ENCODE data around the gene RNF213. TPM values are rescaled to one million over a fixed set of nuclear protein-coding genes. Genes with fewer than 3 reads are reported as not detected.

Gene RNF213
- total RNA-seq, 1 experiment from 2014 or later: 61.4 TPM

GRCh38 chr17:80352991-80353665, 92.5 kb downstream of the RNF213 start:
- H3K27ac Mint-ChIP-seq (ENCODE audit: unreplicated experiment): no peak overlapping the region
- no peaks in the 10 kb centered on the region for H3K27me3 Mint-ChIP-seq (ENCODE audit: insufficient read depth, unreplicated experiment)
- POLR2A ChIA-PET: no interaction called here
- no peaks in the 10 kb centered on the region for H3K9me3 Mint-ChIP-seq (ENCODE audit: unreplicated experiment)
- Histone ChIP-seq H3K4me3 (ENCODE audit: low read depth, low read length) (no peak overlapping the region), H3K27me3 (replicated peaks; ENCODE audit: control insufficient read depth, insufficient read depth, low read length) (no peaks in the 10 kb centered on the region), H3K9me3 (no peaks in the 10 kb centered on the region), H3K36me3 (ENCODE audit: control insufficient read depth, insufficient read depth, low read length) (no peaks in the 10 kb centered on the region), H3K4me1 (no peaks in the 10 kb centered on the region)
- no peaks in the 10 kb centered on the region for H3K4me1 Mint-ChIP-seq (ENCODE audit: low read depth, unreplicated experiment)
- no peak for DNase-seq
- no peak overlapping the region for H3K4me3 Mint-ChIP-seq (ENCODE audit: unreplicated experiment)
- CTCF ChIA-PET: interaction anchor here (0.6 kb wide), 1 partner anchor 69 kb away, joined by 3 read pairs; no protein-coding TSS in a partner anchor
- intact Hi-C loops (cut with micrococcal nuclease; ENCODE audit: unreplicated experiment): no loop called here
- TF ChIP-seq CTCF (IDR thresholded peaks at IDR 0.05; ENCODE audit: insufficient read depth in 1 of 2, low read depth in 1 of 2, low read length in 1 of 2, severe bottlenecking in 1 of 2, unreplicated experiment in 1 of 2): no peak
- BruUV-seq (replicated peaks): no TSS peak
- peaks cover 35% of the 10 kb centered on the region for H3K36me3 Mint-ChIP-seq (ENCODE audit: insufficient read depth, unreplicated experiment)

GRCh38 chr17:80353718-80354275, 93.1 kb downstream of the RNF213 start:
- Histone ChIP-seq H3K9me3 (no peaks in the 10 kb centered on the region), H3K4me1 (no peaks in the 10 kb centered on the region), H3K36me3 (ENCODE audit: control insufficient read depth, insufficient read depth, low read length) (no peaks in the 10 kb centered on the region), H3K4me3 (ENCODE audit: low read depth, low read length) (no peak overlapping the region), H3K27me3 (replicated peaks; ENCODE audit: control insufficient read depth, insufficient read depth, low read length) (no peaks in the 10 kb centered on the region)
- no peak for TF ChIP-seq CTCF (IDR thresholded peaks at IDR 0.05; ENCODE audit: insufficient read depth in 1 of 2, low read depth in 1 of 2, low read length in 1 of 2, severe bottlenecking in 1 of 2, unreplicated experiment in 1 of 2)
- Mint-ChIP-seq H3K27ac (ENCODE audit: unreplicated experiment) (no peak overlapping the region), H3K9me3 (ENCODE audit: unreplicated experiment) (no peaks in the 10 kb centered on the region), H3K4me3 (ENCODE audit: unreplicated experiment) (no peak overlapping the region), H3K4me1 (ENCODE audit: low read depth, unreplicated experiment) (no peaks in the 10 kb centered on the region), H3K27me3 (ENCODE audit: insufficient read depth, unreplicated experiment) (no peaks in the 10 kb centered on the region), H3K36me3 (ENCODE audit: insufficient read depth, unreplicated experiment) (peaks cover 36% of the 10 kb centered on the region)
- no TSS peak for BruUV-seq (replicated peaks)
- CTCF ChIA-PET: interaction anchor here (0.6 kb wide), 1 partner anchor 70 kb away, joined by 3 read pairs; no protein-coding TSS in a partner anchor
- intact Hi-C loops (cut with micrococcal nuclease; ENCODE audit: unreplicated experiment): no loop called here
- POLR2A ChIA-PET: no interaction called here
- no peak for DNase-seq

GRCh38 chr17:80354336-80354735, 93.7 kb downstream of the RNF213 start:
- intact Hi-C loops (cut with micrococcal nuclease; ENCODE audit: unreplicated experiment): no loop called here
- no peak for DNase-seq
- H3K9me3 Mint-ChIP-seq (ENCODE audit: unreplicated experiment): no peaks in the 10 kb centered on the region
- TF ChIP-seq CTCF (IDR thresholded peaks at IDR 0.05; ENCODE audit: insufficient read depth in 1 of 2, low read depth in 1 of 2, low read length in 1 of 2, severe bottlenecking in 1 of 2, unreplicated experiment in 1 of 2): no peak
- H3K4me3 ChIP-seq (ENCODE audit: low read depth, low read length): no peak overlapping the region
- no peaks in the 10 kb centered on the region for H3K27me3 Mint-ChIP-seq (ENCODE audit: insufficient read depth, unreplicated experiment)
- ChIA-PET CTCF (no interaction called here), POLR2A (no interaction called here)
- no peaks in the 10 kb centered on the region for H3K36me3 ChIP-seq (ENCODE audit: control insufficient read depth, insufficient read depth, low read length)
- no peak overlapping the region for H3K4me3 Mint-ChIP-seq (ENCODE audit: unreplicated experiment)
- BruUV-seq (replicated peaks): no TSS peak
- H3K36me3 Mint-ChIP-seq (ENCODE audit: insufficient read depth, unreplicated experiment): peaks cover 36% of the 10 kb centered on the region
- no peaks in the 10 kb centered on the region for H3K4me1 ChIP-seq
- no peaks in the 10 kb centered on the region for H3K4me1 Mint-ChIP-seq (ENCODE audit: low read depth, unreplicated experiment)
- no peaks in the 10 kb centered on the region for H3K9me3 ChIP-seq
- H3K27me3 ChIP-seq (replicated peaks; ENCODE audit: control insufficient read depth, insufficient read depth, low read length): no peaks in the 10 kb centered on the region
- no peak overlapping the region for H3K27ac Mint-ChIP-seq (ENCODE audit: unreplicated experiment)

Measured in Caco-2 (cell line).